ENCODE measurements around the gene ARHGAP6. TPM values are rescaled to one million over a fixed set of nuclear protein-coding genes. Genes with fewer than 3 reads are reported as not detected.

The ARHGAP6 gene
- total and polyA plus RNA-seq, 2 of the 4 experiments (the other 2 are of a cell fraction), result 1.4 to 1.8 TPM

DNA sequence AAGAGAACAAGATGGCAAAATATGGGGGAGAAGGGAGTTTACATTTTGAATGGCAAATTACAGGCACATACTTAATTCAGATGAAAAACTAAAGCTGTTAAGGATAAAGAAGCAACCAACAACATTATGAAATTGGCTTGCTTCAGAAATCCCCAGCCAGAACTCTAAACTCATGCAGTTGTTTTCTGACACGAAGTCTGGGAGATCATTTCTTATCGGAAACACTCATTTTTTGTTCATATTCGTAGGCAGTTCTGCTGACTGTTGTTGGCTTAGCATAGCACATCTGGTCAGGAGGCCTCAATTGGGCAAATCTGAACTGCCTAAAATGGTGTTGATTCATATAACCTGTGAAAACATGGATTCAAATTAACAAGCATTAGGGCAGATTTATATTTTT is 33.0 kb upstream of the ARHGAP6 start:
- dilution Hi-C loops (cut with HindIII; ENCODE audit: low sequenced_read_pairs, unreplicated experiment) (no loop called here), in situ Hi-C loops (cut with MboI; ENCODE audit: low sequenced_read_pairs) (no loop called here), intact Hi-C loops (cut with micrococcal nuclease) (no loop called here)
- ChIA-PET CTCF (no interaction called here), POLR2A (ENCODE audit: unreplicated experiment) (no interaction called here)
- Histone ChIP-seq H3K4me1 (ENCODE audit: control insufficient read depth, insufficient read depth, low read length) (no peaks in the 10 kb centered on the region), H3K79me1 (ENCODE audit: low read depth in 1 of 2, low read length in 2 of 2) (no peaks in the 10 kb centered on the region), H2BK120ac (ENCODE audit: low read depth, low read length) (no peak overlapping the region), H3K23ac (ENCODE audit: low read depth, low read length) (no peak overlapping the region), H2BK5ac (ENCODE audit: low read depth, low read length, poor library complexity, severe bottlenecking) (no peak overlapping the region), H3K4me3 (ENCODE audit: insufficient read depth, low read depth, low read length) (no peak overlapping the region), H3K9me3 (ENCODE audit: control insufficient read depth, insufficient read depth, low read length) (no peaks in the 10 kb centered on the region), H4K91ac (ENCODE audit: insufficient read depth, low read depth, low read length) (no peak overlapping the region), H3K4me2 (ENCODE audit: low read depth, low read length) (no peak overlapping the region), H3K18ac (ENCODE audit: low read depth, low read length) (no peak overlapping the region), H3K27ac (ENCODE audit: insufficient read depth, low read length) (no peak overlapping the region), H3K9ac (ENCODE audit: low read depth, low read length) (no peak overlapping the region), H4K8ac (ENCODE audit: low read depth in 2 of 2, low read length in 2 of 2) (no peak overlapping the region), H3K36me3 (ENCODE audit: control insufficient read depth, insufficient read depth, low read length) (no peaks in the 10 kb centered on the region), H2BK20ac (ENCODE audit: low read depth, low read length) (no peak overlapping the region), H2AK5ac (ENCODE audit: low read depth, low read length) (no peak overlapping the region), H3K14ac (replicated peaks; ENCODE audit: low read depth, low read length) (no peak overlapping the region), H3K27me3 (ENCODE audit: control insufficient read depth, insufficient read depth, low read length) (peaks cover 2% of the 10 kb centered on the region; the same call in 1 of the 2 replicates), H3K56ac (ENCODE audit: extremely low read depth, insufficient read depth, low read length) (no peak overlapping the region), H3K9me1 (ENCODE audit: insufficient read depth, low read length) (no peaks in the 10 kb centered on the region), H4K5ac (ENCODE audit: low read depth, low read length) (no peak overlapping the region), H2AK9ac (replicated peaks; ENCODE audit: low read depth, low read length, poor library complexity) (no peak overlapping the region), H2AFZ (replicated peaks; ENCODE audit: low read length, poor library complexity) (no peak overlapping the region), H2BK15ac (ENCODE audit: low read depth, low read length) (no peak overlapping the region), H4K20me1 (ENCODE audit: insufficient read depth, low read length) (no peaks in the 10 kb centered on the region), H3K4ac (ENCODE audit: low read depth, low read length) (no peak overlapping the region)
- DNase-seq, result no peak
- TF ChIP-seq NFE2L2 (IDR thresholded peaks at IDR 0.05; ENCODE audit: low read depth, low read length) (no peak), MAFK (IDR thresholded peaks at IDR 0.05; ENCODE audit: low read depth, low read length) (no peak), RCOR1 (IDR thresholded peaks at IDR 0.05; ENCODE audit: insufficient replicate concordance, low read length) (no peak), POLR2A (IDR thresholded peaks at IDR 0.05; ENCODE audit: low read depth, low read length) (no peak), CHD1 (IDR thresholded peaks at IDR 0.05; ENCODE audit: low read depth, low read length) (no peak), MXI1 (IDR thresholded peaks at IDR 0.05; ENCODE audit: borderline replicate concordance, low read depth, low read length) (no peak), SMC3 (IDR thresholded peaks at IDR 0.05; ENCODE audit: low read depth, low read length) (no peak), CEBPB (IDR thresholded peaks at IDR 0.05; ENCODE audit: low read depth, low read length) (no peak), RFX5 (IDR thresholded peaks at IDR 0.05; ENCODE audit: low read depth, low read length) (no peak), RAD21 (IDR thresholded peaks at IDR 0.05; ENCODE audit: low read length) (no peak), FOS (IDR thresholded peaks at IDR 0.05; ENCODE audit: low read depth, low read length) (no peak), BHLHE40 (IDR thresholded peaks at IDR 0.05; ENCODE audit: low read depth, low read length) (no peak), MAZ (IDR thresholded peaks at IDR 0.05; ENCODE audit: borderline replicate concordance, low read depth, low read length) (no peak)
- TF ChIP-seq, protein P1, sequence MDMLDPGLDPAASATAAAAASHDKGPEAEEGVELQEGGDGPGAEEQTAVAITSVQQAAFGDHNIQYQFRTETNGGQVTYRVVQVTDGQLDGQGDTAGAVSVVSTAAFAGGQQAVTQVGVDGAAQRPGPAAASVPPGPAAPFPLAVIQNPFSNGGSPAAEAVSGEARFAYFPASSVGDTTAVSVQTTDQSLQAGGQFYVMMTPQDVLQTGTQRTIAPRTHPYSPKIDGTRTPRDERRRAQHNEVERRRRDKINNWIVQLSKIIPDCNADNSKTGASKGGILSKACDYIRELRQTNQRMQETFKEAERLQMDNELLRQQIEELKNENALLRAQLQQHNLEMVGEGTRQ (IDR thresholded peaks at IDR 0.05; ENCODE audit: low read depth, low read length), result no peak
- TF ChIP-seq, protein P2, sequence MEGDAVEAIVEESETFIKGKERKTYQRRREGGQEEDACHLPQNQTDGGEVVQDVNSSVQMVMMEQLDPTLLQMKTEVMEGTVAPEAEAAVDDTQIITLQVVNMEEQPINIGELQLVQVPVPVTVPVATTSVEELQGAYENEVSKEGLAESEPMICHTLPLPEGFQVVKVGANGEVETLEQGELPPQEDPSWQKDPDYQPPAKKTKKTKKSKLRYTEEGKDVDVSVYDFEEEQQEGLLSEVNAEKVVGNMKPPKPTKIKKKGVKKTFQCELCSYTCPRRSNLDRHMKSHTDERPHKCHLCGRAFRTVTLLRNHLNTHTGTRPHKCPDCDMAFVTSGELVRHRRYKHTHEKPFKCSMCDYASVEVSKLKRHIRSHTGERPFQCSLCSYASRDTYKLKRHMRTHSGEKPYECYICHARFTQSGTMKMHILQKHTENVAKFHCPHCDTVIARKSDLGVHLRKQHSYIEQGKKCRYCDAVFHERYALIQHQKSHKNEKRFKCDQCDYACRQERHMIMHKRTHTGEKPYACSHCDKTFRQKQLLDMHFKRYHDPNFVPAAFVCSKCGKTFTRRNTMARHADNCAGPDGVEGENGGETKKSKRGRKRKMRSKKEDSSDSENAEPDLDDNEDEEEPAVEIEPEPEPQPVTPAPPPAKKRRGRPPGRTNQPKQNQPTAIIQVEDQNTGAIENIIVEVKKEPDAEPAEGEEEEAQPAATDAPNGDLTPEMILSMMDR (conservative IDR thresholded peaks at IDR 0.05; ENCODE audit: low read depth, low read length), result no peak
- TF ChIP-seq, protein P3, sequence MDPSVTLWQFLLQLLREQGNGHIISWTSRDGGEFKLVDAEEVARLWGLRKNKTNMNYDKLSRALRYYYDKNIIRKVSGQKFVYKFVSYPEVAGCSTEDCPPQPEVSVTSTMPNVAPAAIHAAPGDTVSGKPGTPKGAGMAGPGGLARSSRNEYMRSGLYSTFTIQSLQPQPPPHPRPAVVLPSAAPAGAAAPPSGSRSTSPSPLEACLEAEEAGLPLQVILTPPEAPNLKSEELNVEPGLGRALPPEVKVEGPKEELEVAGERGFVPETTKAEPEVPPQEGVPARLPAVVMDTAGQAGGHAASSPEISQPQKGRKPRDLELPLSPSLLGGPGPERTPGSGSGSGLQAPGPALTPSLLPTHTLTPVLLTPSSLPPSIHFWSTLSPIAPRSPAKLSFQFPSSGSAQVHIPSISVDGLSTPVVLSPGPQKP (IDR thresholded peaks at IDR 0.05; ENCODE audit: borderline replicate concordance, low read depth, low read length), result no peak
- no TSS peak for BruUV-seq (replicated peaks)
- no peak for ATAC-seq (ENCODE audit: low read depth)
- WGBS, 2 experiments (ENCODE audit: extremely low coverage in 2 of 2, insufficient read length in 1 of 2), result 46% methylated on average over 3 of the region's 3 CpGs; no CpG with 5 or more reads in 1 of the 2 experiments
